PFSK-1 (cell line): ENCODE data around the gene CLSTN1.

Source experiments
- FOXP2 ChIP-seq: optimal IDR thresholded peaks from 2 replicates; pipeline ENCODE3; 2011; ENCODE audit warnings: borderline replicate concordance, control low read depth, inconsistent platforms; ENCODE audit not compliant: insufficient read depth; ENCODE audit errors: extremely low read length, extremely low read depth
- POLR2AphosphoS5 ChIP-seq: IDR thresholded peaks from 2 replicates; pipeline ENCODE4 v1.6.1; 2012; ENCODE audit warnings: low read depth, mild to moderate bottlenecking, control low read depth, low read length, moderate library complexity
- REST ChIP-seq, 2 experiments: IDR thresholded peaks; 2 replicates each; pipeline versions ENCODE4 v1.6.1 to v1.8.0; 2011 to 2012; ENCODE audit warnings: low read depth in 2 of 2, low read length in 2 of 2, control low read depth in 1 of 2, inconsistent platforms in 1 of 2, mild to moderate bottlenecking in 1 of 2, moderate library complexity in 1 of 2; ENCODE audit not compliant: insufficient read depth in 1 of 2
- SIN3A ChIP-seq: IDR thresholded peaks from 2 replicates; pipeline ENCODE4 v1.6.1; 2012; ENCODE audit warnings: mild to moderate bottlenecking, low read length, moderate library complexity, borderline replicate concordance; ENCODE audit not compliant: insufficient read depth
- TAF1 ChIP-seq: IDR thresholded peaks from 2 replicates; pipeline ENCODE4 v1.6.1; 2012; ENCODE audit warnings: low read length, control low read depth, borderline replicate concordance; ENCODE audit not compliant: insufficient read depth

CLSTN1 gene

GRCh38 chr1:9845914-9846313 is 22.1 kb upstream of the CLSTN1 start:
- no peak for TF ChIP-seq TAF1
- TF ChIP-seq FOXP2 = no peak
- TF ChIP-seq SIN3A = no peak
- TF ChIP-seq REST (IDR thresholded peaks at IDR 0.05; ENCODE audit: insufficient read depth in 1 of 2, low read depth in 2 of 2, low read length in 2 of 2) = no peak
- TF ChIP-seq POLR2AphosphoS5 = no peak

- TF ChIP-seq FOXP2 (no peak), POLR2AphosphoS5 (no peak), TAF1 (no peak), REST (IDR thresholded peaks at IDR 0.05; ENCODE audit: insufficient read depth in 1 of 2, low read depth in 2 of 2, low read length in 2 of 2) (no peak), SIN3A (no peak)
Observed at GRCh38 chr1:9844756-9845155, 21.0 kb upstream of the CLSTN1 start.

GRCh38 chr1:9844106-9844505 is 20.3 kb upstream of the CLSTN1 start:
- no peak for TF ChIP-seq TAF1
- TF ChIP-seq FOXP2 = no peak
- TF ChIP-seq REST (IDR thresholded peaks at IDR 0.05; ENCODE audit: insufficient read depth in 1 of 2, low read depth in 2 of 2, low read length in 2 of 2) = no peak
- TF ChIP-seq POLR2AphosphoS5 = no peak
- no peak for TF ChIP-seq SIN3A

DNA sequence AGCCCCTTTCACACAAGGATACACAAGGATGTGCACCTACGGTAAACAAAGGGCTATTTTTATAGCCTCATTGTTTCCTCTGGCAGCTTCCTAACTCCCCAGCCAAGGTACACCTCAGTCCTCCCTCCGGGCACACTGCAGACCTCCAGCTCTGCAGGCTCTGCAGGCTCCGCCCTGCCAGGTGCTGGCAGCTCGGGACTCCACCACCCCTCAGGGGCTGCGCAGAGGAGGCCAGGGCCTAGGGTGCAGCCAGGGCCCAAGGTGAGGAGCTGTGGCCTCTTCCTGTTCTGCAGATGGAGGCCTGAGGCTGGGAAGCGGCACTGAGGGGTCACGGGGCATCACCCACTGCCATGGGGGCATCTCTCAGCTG is 19.8 kb upstream of the CLSTN1 start:
- TF ChIP-seq TAF1 (no peak), SIN3A (no peak), REST (IDR thresholded peaks at IDR 0.05; ENCODE audit: insufficient read depth in 1 of 2, low read depth in 2 of 2, low read length in 2 of 2) (no peak), POLR2AphosphoS5 (no peak), FOXP2 (no peak)
